K562 (cell line): Measurements from ENCODE around the gene PRKCSH. TPM values are rescaled to one million over a fixed set of nuclear protein-coding genes. Genes with fewer than 3 reads are reported as not detected.

Experiments used
- ATAC-seq: fragments of 200-7000 bp; cut with Tn5 transposase; 3 replicates; pipeline ENCODE4 v1.9.1; 2020; ENCODE audit warnings: moderate library complexity
- BruUV-seq: library from RNA; stranded (reverse); fragments of 400-500 nt; replicated peaks from 2 replicates; lab custom pipeline; 2021; lab: Mats Ljungman, UMichigan
- CTCF ChIA-PET: fragments of 300-600 bp; formaldehyde crosslinking; extraction: SDS; loops from one replicate; lab custom pipeline; 2021; ENCODE audit warnings: low intra/inter-chr PET ratio; lab: Yijun Ruan, JAX
- POLR2A ChIA-PET: fragments of 300-600, 350-650 bp; sonication (Branson Sonifier 250); formaldehyde crosslinking; extraction: SDS; loops from one replicate; lab custom pipeline; 2021; ENCODE audit warnings: antibody characterized with exemption, inconsistent platforms; lab: Yijun Ruan, JAX
- DNase-seq, 4 experiments: peaks; one replicate each; pipeline versions ENCODE4 v3.0.0 to v3.0.0-alpha.2; 2011 to 2018; ENCODE audit warnings: low spot score in 3 of 4, mixed read lengths in 3 of 4; ENCODE audit errors: extremely low read depth in 1 of 4
- FAIRE-seq: peaks from 2 replicates; lab custom pipeline; 2011; peaks lifted over from hg19 to GRCh38; lab: Jason Lieb, UNC
- H2AFZ ChIP-seq: 2 replicates; pipeline ENCODE4 v1.6.0; 2011; ENCODE audit warnings: low read depth, low read length, control low read depth, inconsistent platforms
- H3K27ac ChIP-seq: fragments of 200-600 bp; 3 replicates; pipeline ENCODE4 v1.8.0; 2011; ENCODE audit warnings: low read depth, mild to moderate bottlenecking, control low read depth, inconsistent platforms, low read length, moderate library complexity, mixed read lengths; ENCODE audit errors: extremely low read depth
- H3K27me3 ChIP-seq, 2 experiments: fragments of 300-600 bp in 1 of 2; 2 replicates in 1 of 2; 3 replicates in 1 of 2; pipeline versions ENCODE4 v1.6.0 to v1.8.0; 2011; ENCODE audit warnings: inconsistent platforms in 2 of 2, low read length in 2 of 2, mild to moderate bottlenecking in 1 of 2, mixed read lengths in 1 of 2, moderate library complexity in 1 of 2; ENCODE audit not compliant: control insufficient read depth in 2 of 2, insufficient read depth in 2 of 2
- H3K36me3 ChIP-seq: fragments of 300-600 bp; 3 replicates; pipeline ENCODE4 v1.8.0; 2011; ENCODE audit warnings: mild to moderate bottlenecking, low read length, inconsistent platforms; ENCODE audit not compliant: control insufficient read depth, insufficient read depth
- H3K4me1 ChIP-seq, 2 experiments: fragments of 200-600 bp in 1 of 2; replicated peaks in 1 of 2; 2 replicates in 1 of 2; 3 replicates in 1 of 2; pipeline versions ENCODE4 v1.5.1 to v1.8.0; 2011; ENCODE audit warnings: inconsistent platforms in 2 of 2, low read length in 2 of 2, mild to moderate bottlenecking in 1 of 2, mixed read lengths in 1 of 2, moderate library complexity in 1 of 2; ENCODE audit not compliant: control insufficient read depth in 2 of 2, insufficient read depth in 2 of 2
- H3K4me2 ChIP-seq: 2 replicates; pipeline ENCODE4 v1.6.1; 2011; ENCODE audit warnings: low read length, control low read depth, inconsistent platforms, mixed read lengths; ENCODE audit not compliant: insufficient read depth
- H3K4me3 ChIP-seq: fragments of 200-600 bp; sonication (generic), shearing (Covaris generic); 2 replicates; pipeline ENCODE4 v1.5.1; 2016; ENCODE audit warnings: control low read depth, inconsistent platforms
- H3K79me2 ChIP-seq: fragments of 200-600 bp; 3 replicates; pipeline ENCODE4 v1.8.0; 2011; ENCODE audit warnings: low read length, inconsistent platforms; ENCODE audit not compliant: control insufficient read depth, insufficient read depth
- H3K9ac ChIP-seq, 2 experiments: 2 replicates each; pipeline versions ENCODE4 v1.6.0 to v1.6.1; 2011; ENCODE audit warnings: low read depth in 2 of 2, low read length in 2 of 2, control low read depth in 1 of 2, inconsistent platforms in 1 of 2, mild to moderate bottlenecking in 1 of 2, mixed read lengths in 1 of 2; ENCODE audit not compliant: insufficient read depth in 1 of 2
- H3K9me1 ChIP-seq: one replicate; pipeline ENCODE4 v1.6.0; 2011; ENCODE audit warnings: inconsistent platforms, mild to moderate bottlenecking, low read length, moderate library complexity; ENCODE audit not compliant: control insufficient read depth, insufficient read depth
- H3K9me3 ChIP-seq: replicated peaks from 2 replicates; pipeline ENCODE4 v1.5.1; 2011; ENCODE audit warnings: low read depth, low read length, inconsistent platforms; ENCODE audit not compliant: control insufficient read depth, insufficient read depth
- H4K20me1 ChIP-seq: replicated peaks from 2 replicates; pipeline ENCODE4 v1.6.1; 2011; ENCODE audit warnings: low read length, inconsistent platforms, mixed read lengths; ENCODE audit not compliant: control insufficient read depth, insufficient read depth
- BHLHE40 ChIP-seq: IDR thresholded peaks from 2 replicates; pipeline ENCODE4 v1.6.1; 2011; ENCODE audit warnings: low read length, improper control_type of control experiment
- SAFB2 ChIP-seq: fragments of 200-400 bp; formaldehyde crosslinking; IDR thresholded peaks from 2 replicates; pipeline ENCODE4 v1.6.1; 2018; ENCODE audit warnings: borderline replicate concordance, low read length, low read depth, moderate library complexity; ENCODE audit not compliant: severe bottlenecking
- SMC3 ChIP-seq: conservative IDR thresholded peaks from 2 replicates; pipeline ENCODE4 v1.6.1; 2011; ENCODE audit warnings: low read depth, low read length, improper control_type of control experiment; ENCODE audit not compliant: insufficient read depth
- ZNF23 ChIP-seq: fragments of 250-450 bp; sonication (Bioruptor Pico); IDR thresholded peaks from 2 replicates; pipeline ENCODE4 v1.4.0; 2020; ENCODE audit warnings: mild to moderate bottlenecking
- ZNF75A ChIP-seq: fragments of 450-650 bp; formaldehyde crosslinking; IDR thresholded peaks from 2 replicates; pipeline ENCODE4 v1.4.0; 2020; ENCODE audit warnings: mild to moderate bottlenecking
- WGBS: fragments of 100-300 bp; shearing (Covaris generic); methylation state at CpG from one replicate; pipeline ENCODE4 v1.1.6; 2016; ENCODE audit warnings: low coverage, mixed read lengths; ENCODE audit not compliant: insufficient coverage; ENCODE audit errors: missing lambda C conversion rate; 5-methylcytosine and 5-hydroxymethylcytosine counted together
- in situ Hi-C: fragments of 300-500 bp; cut with MboI; formaldehyde crosslinking; loops from 4 replicates; pipeline ENCODE4 v1.15.0; 2018; ENCODE audit warnings: inconsistent platforms, mixed read lengths
- intact Hi-C: fragments of 100-400 bp; cut with micrococcal nuclease; formaldehyde crosslinking; loops from 2 replicates; pipeline ENCODE4 v1.14.2; 2022
- polyA plus RNA-seq, 8 experiments: library from polyadenylated mRNA; depleted of rRNA in 4 of 8; stranded (reverse) in 5 of 8; unstranded in 3 of 8; fragments of >200 nt; fragmentation: Nextera tagmentation in 2 of 8; fragmentation: Illumina TruSeq in 1 of 8; extraction: Ambion mirVana in 2 of 8; extraction: Trizol in 1 of 8; gene quantifications; 2 replicates each; pipeline versions ENCODE4 v1.2.1 to v1.2.3, GENCODE V29; 2011 to 2014; ENCODE audit warnings: inconsistent platforms in 1 of 8, missing spikeins in 1 of 8
- total RNA-seq, 7 experiments: library from RNA; depleted of rRNA in 6 of 7; stranded (reverse); fragments of >200 nt in 6 of 7; fragmentation: Illumina TruSeq in 2 of 7; extraction: Trizol in 2 of 7; gene quantifications; 2 replicates each; pipeline versions ENCODE4 v1.2.1 to v1.2.3, GENCODE V29; 2011 to 2021; ENCODE audit warnings: low replicate concordance in 1 of 7
- TF ChIP-seq, protein P1 (sequence below): fragments of 450-650 bp; IDR thresholded peaks from 2 replicates; pipeline ENCODE4 v1.6.1; 2016
- TF ChIP-seq, protein P2 (sequence below): sonication (generic); formaldehyde crosslinking; IDR thresholded peaks from 2 replicates; pipeline ENCODE4 v1.8.0; 2023; ENCODE audit warnings: missing genetic modification reagents, mild to moderate bottlenecking, borderline replicate concordance
- TF ChIP-seq, protein P3 (sequence below): sonication (generic); formaldehyde crosslinking; IDR thresholded peaks from 2 replicates; pipeline ENCODE4 v1.8.0; 2022; ENCODE audit warnings: mild to moderate bottlenecking, missing genetic modification reagents
- TF ChIP-seq, protein P4 (sequence below), 2 experiments: fragments of 250-450 bp in 1 of 2; fragments of 450-650 bp in 1 of 2; sonication (Bioruptor Pico) in 1 of 2; IDR thresholded peaks; 2 replicates each; pipeline versions ENCODE4 v1.6.1 to v1.8.0; 2016 to 2021; ENCODE audit warnings: mild to moderate bottlenecking in 2 of 2, moderate library complexity in 2 of 2, missing compliant biosample characterization in 1 of 2, missing genetic modification characterization in 1 of 2
- TF ChIP-seq, protein P5 (sequence below): fragments of 450-650 bp; IDR thresholded peaks from 2 replicates; pipeline ENCODE4 v1.6.1; 2016; ENCODE audit warnings: missing biosample characterization, missing genetic modification characterization

PRKCSH gene
- total and polyA plus RNA-seq, 9 of the 15 experiments (the other 6 are each of a cell fraction or from before 2014, with no cell fraction given), result 2.3 to 297 (median 48.1) TPM

DNA sequence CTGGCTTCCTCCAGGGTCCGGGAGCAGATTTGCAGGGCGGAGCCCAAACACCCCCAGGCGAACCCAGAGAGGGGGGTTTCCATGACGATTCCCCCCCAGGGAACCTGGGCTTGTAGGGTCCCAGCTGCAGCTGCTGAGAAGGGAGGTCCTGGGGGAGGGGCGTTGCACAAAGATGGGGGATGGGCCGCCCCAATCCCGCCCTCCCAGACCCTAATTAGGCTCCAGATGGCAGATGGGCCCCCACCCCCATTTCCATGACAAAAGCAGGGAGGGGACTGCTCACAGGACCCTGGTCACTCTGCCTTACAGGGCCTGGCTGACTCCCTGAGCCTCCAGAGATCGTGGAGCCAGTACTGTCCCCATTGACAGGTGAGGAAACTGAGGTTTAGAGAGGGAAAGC is 30.2 kb downstream of the PRKCSH start:
- Histone ChIP-seq H3K4me1 (peaks cover 0 to 9% of the 10 kb centered on the region in 2 experiments; a peak in 1 of 5 replicates), H2AFZ (no peak overlapping the region), H3K27ac (no peak overlapping the region), H3K4me3 (no peak overlapping the region), H3K9me1 (no peaks in the 10 kb centered on the region), H3K79me2 (no peaks in the 10 kb centered on the region), H4K20me1 (no peaks in the 10 kb centered on the region), H3K9me3 (no peaks in the 10 kb centered on the region), H3K36me3 (no peaks in the 10 kb centered on the region), H3K27me3 (peaks cover 7 to 44% of the 10 kb centered on the region in 2 experiments), H3K9ac (no peak overlapping the region), H3K4me2 (no peak overlapping the region)
- WGBS, result 6% methylated on average over 3 of the region's 8 CpGs
- TF ChIP-seq SMC3 (no peak), ZNF75A (CRISPR knock-in tag) (no peak), ZNF23 (CRISPR knock-in tag) (no peak), BHLHE40 (no peak), SAFB2 (no peak)
- TF ChIP-seq, protein P1, sequence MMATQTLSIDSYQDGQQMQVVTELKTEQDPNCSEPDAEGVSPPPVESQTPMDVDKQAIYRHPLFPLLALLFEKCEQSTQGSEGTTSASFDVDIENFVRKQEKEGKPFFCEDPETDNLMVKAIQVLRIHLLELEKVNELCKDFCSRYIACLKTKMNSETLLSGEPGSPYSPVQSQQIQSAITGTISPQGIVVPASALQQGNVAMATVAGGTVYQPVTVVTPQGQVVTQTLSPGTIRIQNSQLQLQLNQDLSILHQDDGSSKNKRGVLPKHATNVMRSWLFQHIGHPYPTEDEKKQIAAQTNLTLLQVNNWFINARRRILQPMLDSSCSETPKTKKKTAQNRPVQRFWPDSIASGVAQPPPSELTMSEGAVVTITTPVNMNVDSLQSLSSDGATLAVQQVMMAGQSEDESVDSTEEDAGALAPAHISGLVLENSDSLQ, result no peak
- TF ChIP-seq, protein P2, sequence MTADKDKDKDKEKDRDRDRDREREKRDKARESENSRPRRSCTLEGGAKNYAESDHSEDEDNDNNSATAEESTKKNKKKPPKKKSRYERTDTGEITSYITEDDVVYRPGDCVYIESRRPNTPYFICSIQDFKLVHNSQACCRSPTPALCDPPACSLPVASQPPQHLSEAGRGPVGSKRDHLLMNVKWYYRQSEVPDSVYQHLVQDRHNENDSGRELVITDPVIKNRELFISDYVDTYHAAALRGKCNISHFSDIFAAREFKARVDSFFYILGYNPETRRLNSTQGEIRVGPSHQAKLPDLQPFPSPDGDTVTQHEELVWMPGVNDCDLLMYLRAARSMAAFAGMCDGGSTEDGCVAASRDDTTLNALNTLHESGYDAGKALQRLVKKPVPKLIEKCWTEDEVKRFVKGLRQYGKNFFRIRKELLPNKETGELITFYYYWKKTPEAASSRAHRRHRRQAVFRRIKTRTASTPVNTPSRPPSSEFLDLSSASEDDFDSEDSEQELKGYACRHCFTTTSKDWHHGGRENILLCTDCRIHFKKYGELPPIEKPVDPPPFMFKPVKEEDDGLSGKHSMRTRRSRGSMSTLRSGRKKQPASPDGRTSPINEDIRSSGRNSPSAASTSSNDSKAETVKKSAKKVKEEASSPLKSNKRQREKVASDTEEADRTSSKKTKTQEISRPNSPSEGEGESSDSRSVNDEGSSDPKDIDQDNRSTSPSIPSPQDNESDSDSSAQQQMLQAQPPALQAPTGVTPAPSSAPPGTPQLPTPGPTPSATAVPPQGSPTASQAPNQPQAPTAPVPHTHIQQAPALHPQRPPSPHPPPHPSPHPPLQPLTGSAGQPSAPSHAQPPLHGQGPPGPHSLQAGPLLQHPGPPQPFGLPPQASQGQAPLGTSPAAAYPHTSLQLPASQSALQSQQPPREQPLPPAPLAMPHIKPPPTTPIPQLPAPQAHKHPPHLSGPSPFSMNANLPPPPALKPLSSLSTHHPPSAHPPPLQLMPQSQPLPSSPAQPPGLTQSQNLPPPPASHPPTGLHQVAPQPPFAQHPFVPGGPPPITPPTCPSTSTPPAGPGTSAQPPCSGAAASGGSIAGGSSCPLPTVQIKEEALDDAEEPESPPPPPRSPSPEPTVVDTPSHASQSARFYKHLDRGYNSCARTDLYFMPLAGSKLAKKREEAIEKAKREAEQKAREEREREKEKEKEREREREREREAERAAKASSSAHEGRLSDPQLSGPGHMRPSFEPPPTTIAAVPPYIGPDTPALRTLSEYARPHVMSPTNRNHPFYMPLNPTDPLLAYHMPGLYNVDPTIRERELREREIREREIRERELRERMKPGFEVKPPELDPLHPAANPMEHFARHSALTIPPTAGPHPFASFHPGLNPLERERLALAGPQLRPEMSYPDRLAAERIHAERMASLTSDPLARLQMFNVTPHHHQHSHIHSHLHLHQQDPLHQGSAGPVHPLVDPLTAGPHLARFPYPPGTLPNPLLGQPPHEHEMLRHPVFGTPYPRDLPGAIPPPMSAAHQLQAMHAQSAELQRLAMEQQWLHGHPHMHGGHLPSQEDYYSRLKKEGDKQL, result no peak
- TF ChIP-seq, protein P3, sequence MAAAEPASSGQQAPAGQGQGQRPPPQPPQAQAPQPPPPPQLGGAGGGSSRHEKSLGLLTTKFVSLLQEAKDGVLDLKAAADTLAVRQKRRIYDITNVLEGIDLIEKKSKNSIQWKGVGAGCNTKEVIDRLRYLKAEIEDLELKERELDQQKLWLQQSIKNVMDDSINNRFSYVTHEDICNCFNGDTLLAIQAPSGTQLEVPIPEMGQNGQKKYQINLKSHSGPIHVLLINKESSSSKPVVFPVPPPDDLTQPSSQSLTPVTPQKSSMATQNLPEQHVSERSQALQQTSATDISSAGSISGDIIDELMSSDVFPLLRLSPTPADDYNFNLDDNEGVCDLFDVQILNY (CRISPR knock-in tag), result no peak
- TF ChIP-seq, protein P4, sequence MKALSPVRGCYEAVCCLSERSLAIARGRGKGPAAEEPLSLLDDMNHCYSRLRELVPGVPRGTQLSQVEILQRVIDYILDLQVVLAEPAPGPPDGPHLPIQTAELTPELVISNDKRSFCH (CRISPR knock-in tag; IDR thresholded peaks at IDR 0.05), result no peak
- TF ChIP-seq, protein P4 (tag; IDR thresholded peaks at IDR 0.05), result no peak
- TF ChIP-seq, protein P5, sequence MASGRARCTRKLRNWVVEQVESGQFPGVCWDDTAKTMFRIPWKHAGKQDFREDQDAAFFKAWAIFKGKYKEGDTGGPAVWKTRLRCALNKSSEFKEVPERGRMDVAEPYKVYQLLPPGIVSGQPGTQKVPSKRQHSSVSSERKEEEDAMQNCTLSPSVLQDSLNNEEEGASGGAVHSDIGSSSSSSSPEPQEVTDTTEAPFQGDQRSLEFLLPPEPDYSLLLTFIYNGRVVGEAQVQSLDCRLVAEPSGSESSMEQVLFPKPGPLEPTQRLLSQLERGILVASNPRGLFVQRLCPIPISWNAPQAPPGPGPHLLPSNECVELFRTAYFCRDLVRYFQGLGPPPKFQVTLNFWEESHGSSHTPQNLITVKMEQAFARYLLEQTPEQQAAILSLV, result no peak
- intact Hi-C loops (no loop called here), in situ Hi-C loops (no loop called here)
- POLR2A ChIA-PET, result no interaction called here
- BruUV-seq, result no TSS peak
- FAIRE-seq (no peak), ATAC-seq (no peak), DNase-seq (no peak)
- CTCF ChIA-PET, result no interaction called here
